ENCODE results near the gene SLC23A2.

The SLC23A2 gene

DNA sequence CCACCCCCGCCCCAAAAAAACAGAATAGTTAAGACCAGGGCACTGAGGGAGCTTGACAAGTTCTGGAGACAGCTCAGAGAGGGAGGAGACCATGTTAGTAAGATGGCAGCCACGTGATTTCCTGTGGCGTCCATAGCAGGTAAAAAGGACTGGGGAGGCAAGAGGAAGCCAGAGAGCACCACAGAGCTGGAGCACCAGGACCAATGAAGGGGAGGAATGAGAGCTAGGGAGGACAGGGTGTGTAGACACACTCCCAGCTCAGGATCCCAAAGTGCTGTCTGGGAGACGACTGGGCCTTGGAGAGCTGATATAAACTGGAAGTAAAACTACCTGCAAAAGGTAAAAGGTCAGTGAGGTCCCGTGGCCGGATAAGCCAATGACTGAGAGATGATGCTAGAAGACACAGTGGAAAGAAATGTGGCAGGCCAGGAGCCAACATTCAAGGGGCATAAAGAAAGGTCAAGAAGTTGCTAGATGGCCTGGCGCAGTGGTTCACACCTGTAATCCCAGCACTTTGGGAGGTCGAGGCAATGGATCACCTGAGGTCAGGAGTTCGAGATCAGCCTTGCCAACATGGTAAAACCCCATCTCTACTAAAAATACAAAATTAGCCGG is 39.0 kb downstream of the SLC23A2 start:
- DNase-seq: peak in 3 of 5 experiments; percentile 22 to 88 (median 51)

- DNase-seq: peak in 3 of 5 experiments; percentile 5 to 83 (median 53)
These were observed 39.6 kb downstream of the SLC23A2 start for GRCh38 chr20:4961746-4962145.

GRCh38 chr20:4959592-4959991 is 41.7 kb downstream of the SLC23A2 start:
- no peak for DNase-seq

GRCh38 chr20:4957939-4958362 is 43.4 kb downstream of the SLC23A2 start:
- DNase-seq: peak in 1 of 5 experiments; percentile 65

GRCh38 chr20:4957187-4957586 is 44.1 kb downstream of the SLC23A2 start:
- DNase-seq: no peak

DNA sequence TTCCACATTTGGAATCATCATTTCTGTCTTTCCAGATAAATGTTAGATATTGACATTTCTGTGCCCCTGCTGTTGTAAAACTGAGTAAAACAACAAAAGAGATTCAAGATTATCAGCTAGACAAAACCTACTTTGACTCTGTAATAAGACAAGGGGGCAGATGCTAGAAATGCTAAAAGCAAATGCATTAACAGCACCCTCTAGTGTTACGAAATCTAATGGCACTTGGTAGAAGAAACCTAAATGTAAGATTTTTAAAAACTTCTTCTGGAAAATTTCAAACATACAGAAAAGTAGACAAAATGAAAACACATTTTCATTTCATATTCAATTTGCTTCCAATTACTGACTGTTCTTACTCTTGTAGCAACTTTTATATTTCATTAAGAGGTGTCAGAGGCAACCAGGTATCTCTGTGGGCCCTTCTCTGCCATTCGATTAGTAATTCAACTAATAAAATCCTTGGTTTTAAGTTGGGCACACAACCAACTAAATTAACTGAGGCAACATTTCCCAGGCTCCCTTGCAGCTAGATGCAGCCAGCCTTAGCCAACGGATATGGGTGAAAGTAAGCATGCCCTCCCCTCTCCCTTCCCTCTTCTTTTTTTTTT is 45.0 kb downstream of the SLC23A2 start:
- peak in 2 of 5 experiments; percentile 19 to 73 for DNase-seq

DNA sequence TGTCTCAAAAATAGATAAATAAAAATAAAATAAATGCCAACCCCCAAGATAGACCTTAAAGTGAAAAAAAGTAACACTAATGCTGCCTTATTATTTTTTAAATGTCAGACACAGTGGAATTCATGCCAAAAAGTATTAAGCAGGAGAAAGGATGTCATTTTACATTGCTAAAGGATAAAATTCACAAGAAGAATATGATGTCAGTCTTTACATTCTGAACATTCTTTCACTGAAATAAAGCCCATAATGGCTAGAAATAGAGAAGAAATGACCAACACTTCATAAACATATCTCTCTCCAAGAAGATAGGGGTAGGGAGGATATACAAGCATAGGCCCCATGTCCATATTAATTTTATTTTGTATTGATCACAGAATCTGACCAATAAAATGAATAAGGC is 47.4 kb downstream of the SLC23A2 start:
- DNase-seq: no peak

- DNase-seq: no peak
These were observed 49.1 kb downstream of the SLC23A2 start for GRCh38 chr20:4952229-4952628.

GRCh38 chr20:4951299-4951698 is 50.0 kb downstream of the SLC23A2 start:
- no peak for DNase-seq

DNA sequence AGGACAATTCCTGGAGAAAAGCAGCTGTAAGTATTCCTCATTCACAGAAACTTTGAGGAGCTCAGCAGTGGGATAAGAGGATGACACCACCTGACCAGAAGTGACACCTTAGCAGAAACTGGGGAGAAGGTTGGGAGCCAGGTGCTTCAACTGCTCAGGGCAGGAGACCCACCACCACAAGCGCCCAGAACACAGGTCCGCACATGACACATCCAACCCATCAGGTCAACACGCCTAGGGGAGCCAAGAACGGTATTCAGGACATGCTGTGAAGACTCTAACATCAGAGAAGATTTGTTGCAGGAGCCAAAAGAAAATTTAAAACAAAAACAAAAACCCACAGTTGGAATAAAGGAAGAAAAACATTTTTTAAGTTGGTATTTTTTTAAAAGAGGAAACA is 50.5 kb downstream of the SLC23A2 start:
- DNase-seq: no peak

GRCh38 chr20:4950437-4950836 is 50.9 kb downstream of the SLC23A2 start:
- DNase-seq: no peak

DNA sequence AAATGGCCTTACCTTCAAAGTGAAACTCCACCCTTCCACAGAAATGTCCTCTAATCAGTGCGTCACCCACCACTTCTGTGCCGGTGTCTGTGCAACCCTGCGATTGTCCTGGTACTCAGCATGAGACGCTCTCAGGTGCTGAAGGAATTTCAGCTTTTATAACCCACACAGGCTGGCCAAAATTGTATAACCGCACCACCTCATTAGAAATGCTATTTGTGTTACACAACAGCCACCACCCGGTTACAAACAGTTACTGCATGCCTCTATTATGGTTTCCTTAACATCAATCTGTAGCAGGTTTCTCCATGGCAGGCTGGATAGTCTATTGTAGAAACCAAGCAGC is 51.5 kb downstream of the SLC23A2 start:
- peak in 2 of 5 experiments; percentile 14 to 78 for DNase-seq

GRCh38 chr20:4947817-4948559 is 53.3 kb downstream of the SLC23A2 start:
- no peak for DNase-seq

DNA sequence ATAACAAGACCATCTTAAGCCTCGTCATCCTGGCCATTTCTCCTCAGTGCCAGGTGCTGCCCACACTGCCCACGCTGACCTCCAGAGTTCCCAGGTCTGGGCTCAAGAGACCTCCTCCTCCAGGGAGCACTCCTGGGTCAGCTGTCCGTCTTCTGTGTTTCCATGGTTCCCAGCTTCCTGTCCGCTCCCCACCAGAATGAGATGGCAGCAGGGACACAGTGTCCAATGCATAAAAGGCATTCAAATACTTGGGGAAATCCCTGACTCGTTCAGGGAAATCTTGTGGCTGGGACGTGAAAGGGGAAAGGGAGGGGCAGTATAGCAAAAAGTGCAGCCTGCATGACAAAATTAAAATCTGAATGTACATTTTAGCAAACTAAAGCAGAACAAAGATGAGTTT is 54.3 kb downstream of the SLC23A2 start:
- no peak for DNase-seq

DNA sequence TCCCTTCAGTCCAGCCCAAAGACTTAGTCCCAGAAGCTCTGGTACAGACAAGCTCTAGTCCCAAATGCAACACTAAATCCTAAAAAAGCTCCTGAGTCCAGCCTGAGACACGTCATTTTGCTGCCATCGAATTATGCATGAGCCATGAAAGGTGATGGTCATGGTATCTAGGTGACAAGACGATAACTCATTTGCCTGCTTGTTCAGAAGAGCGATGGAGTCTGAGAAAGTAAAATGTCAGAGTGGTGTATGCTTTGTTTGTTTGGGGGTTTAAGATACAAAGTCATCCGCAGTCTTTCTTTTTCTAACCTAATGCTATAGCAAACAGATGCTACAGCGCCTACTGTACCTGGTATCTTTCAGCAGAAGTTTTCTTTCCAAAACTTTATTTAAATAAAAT is 54.7 kb downstream of the SLC23A2 start:
- no peak for DNase-seq

GRCh38 chr20:4944518-4945313 is 56.6 kb downstream of the SLC23A2 start:
- no peak for DNase-seq

DNA sequence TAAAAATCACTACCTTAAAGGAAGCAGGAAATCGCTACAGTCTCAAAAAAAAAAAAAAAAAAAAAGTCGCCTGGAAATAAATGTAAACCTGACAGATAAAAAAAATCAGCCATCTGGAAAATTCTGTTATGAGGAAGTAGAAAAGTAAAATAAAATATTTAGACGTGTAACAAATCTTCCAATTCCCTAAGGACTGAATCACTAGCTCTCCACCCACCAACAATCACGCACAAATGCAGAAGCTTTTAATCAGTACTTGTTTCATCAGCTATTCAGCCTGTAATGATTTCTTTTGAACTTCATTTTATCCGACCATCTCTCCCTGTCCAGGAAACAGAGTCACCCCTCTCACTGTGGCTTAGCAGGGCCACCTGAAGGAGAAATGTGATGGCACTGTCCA is 59.0 kb downstream of the SLC23A2 start:
- no peak for DNase-seq

DNA sequence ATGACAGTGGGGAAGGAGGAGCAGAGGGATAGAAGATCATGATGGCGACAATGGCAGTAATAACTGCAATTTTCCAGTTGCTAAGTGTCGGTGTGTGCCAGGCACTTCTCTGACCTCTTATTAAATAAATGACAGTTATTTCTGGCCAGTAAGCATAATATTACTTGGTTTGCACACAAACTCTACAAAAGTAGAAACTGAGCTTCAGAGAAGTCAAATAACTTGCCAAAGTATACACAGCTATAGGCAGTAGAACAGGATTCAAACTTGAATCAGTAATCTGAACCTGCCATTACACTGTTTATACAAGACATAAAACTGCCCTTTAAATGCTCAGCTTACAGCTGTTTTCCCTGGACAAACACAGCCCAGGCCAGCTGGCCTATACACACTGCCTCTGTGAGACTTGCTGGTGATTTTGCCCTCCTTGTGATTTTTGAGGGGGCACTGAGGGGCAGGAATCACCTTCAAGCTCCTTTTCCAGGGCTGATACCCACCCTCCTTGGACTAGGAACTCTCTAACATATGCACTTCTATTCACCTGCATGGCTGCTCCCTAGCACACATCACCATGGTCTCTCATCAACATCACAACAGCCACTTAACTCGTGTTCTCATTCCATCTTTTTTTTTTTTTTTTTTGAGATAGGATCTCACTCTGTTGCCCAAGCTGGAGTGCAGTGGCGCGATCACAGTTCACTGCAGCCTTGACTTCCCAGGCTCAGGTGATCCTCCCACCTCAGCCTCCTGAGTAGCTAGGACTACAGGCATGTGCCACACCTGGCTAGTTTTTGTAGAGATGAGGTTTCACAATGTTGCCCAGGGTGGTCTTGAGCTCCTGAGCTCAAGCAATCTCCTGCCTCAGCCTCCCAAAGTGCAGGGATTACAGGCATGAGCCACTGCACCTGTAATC is 63.6 kb downstream of the SLC23A2 start:
- no peak for DNase-seq

DNA sequence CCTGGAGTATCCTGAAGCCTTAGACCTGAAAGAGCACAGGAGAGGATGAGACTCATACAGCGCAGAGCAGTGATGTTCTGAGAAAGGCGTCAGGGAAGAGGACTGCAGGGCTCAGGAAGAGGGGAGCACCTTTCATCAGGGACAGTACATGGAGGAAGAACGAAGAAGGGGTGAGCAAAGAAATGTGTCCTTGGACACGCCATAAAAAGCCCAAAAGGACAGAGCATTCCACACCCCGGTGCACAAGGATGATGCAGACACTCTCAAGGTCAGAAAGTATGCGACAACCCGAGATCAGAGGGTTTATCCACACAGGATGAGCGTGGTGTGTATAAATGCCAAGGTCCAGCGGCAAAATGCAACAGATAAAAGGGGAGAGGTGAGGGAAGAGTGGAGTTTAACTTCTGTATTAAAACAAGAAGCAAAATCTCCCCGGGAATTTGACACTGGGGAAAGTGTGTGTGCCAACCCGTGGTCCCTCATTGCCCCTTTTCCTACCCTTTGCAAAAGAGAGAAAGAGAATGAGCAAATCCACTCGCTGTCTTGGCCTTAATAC is 64.4 kb downstream of the SLC23A2 start:
- no peak for DNase-seq

DNA sequence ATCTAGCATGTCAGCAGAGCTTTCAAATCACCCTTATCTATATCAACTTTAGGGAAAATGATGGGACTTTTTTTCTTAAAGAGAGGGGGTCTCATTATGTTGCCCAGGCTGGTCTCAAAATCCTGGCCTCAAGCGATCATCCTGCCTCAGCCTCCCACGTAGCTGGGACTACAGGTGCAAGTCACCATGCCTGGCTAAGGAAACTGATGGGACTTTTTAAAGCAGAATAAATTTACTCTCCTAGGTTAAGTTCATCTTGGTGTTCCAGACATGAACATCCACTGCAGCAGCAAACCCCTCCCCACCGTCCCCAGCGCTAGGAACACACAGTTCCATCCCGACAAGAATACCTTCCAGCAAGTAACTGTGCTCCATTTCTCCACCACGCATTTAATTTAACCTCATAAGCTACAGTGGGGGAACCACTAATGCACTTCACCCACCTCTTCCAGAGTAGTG is 64.9 kb downstream of the SLC23A2 start:
- DNase-seq: no peak

GRCh38 chr20:4932061-4932460 is 69.2 kb downstream of the SLC23A2 start:
- no peak for DNase-seq

Measured in T-helper 2 cell (primary cell).